ENCODE measurements around the gene RASA3. TPM values are rescaled to one million over a fixed set of nuclear protein-coding genes. Genes with fewer than 3 reads are reported as not detected.

Gene RASA3
- total RNA-seq, 2 donors from 2014 or later, result 6.3 to 12.0 TPM

DNA sequence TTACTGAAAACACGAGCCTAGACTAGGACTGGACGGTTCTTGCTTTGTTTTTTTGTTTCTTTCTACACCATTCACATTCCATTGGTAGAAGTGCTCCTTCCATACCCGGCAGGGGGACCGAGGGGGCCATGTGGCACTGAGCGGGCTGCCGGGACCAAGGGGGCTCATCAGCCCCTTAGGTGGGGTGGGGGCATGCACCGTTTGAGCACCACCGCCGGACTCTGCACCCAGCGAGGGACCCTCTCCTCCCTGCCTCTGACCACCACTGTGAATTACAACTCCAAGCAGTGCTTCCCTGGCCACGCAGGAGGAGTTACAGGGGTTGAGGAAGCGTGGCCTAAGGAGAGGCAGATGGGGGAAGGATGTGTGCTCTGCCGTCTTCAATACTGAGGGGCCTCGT lies 31.6 kb upstream of the RASA3 start:
- Mint-ChIP-seq H3K27ac (no peak overlapping the region), H3K27me3 (ENCODE audit: insufficient read depth) (peaks cover 29% of the 10 kb centered on the region), H3K9me3 (no peaks in the 10 kb centered on the region), H3K36me3 (ENCODE audit: low read depth) (no peaks in the 10 kb centered on the region), H3K4me1 (peaks cover 14% of the 10 kb centered on the region), H3K4me3 (no peak overlapping the region)
- H3K9ac ChIP-seq (ENCODE audit: extremely low read depth, low read length, poor library complexity, severe bottlenecking), result no peak overlapping the region
- H3K4me3 ChIP-seq (ENCODE audit: low read length), result no peak overlapping the region
- no peak for DNase-seq
- H3K27ac ChIP-seq (ENCODE audit: low read depth, low read length), result no peak overlapping the region
- WGBS, 2 experiments (ENCODE audit: insufficient coverage in 1 of 2, insufficient read length in 1 of 2), result 90 to 96% methylated on average over 6 to 14 of the region's 14 CpGs
- H3K36me3 ChIP-seq (ENCODE audit: control insufficient read depth, insufficient read depth, low read length), result no peaks in the 10 kb centered on the region
- TF ChIP-seq, protein P1, sequence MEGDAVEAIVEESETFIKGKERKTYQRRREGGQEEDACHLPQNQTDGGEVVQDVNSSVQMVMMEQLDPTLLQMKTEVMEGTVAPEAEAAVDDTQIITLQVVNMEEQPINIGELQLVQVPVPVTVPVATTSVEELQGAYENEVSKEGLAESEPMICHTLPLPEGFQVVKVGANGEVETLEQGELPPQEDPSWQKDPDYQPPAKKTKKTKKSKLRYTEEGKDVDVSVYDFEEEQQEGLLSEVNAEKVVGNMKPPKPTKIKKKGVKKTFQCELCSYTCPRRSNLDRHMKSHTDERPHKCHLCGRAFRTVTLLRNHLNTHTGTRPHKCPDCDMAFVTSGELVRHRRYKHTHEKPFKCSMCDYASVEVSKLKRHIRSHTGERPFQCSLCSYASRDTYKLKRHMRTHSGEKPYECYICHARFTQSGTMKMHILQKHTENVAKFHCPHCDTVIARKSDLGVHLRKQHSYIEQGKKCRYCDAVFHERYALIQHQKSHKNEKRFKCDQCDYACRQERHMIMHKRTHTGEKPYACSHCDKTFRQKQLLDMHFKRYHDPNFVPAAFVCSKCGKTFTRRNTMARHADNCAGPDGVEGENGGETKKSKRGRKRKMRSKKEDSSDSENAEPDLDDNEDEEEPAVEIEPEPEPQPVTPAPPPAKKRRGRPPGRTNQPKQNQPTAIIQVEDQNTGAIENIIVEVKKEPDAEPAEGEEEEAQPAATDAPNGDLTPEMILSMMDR (conservative IDR thresholded peaks at IDR 0.05), result no peak
- no peaks in the 10 kb centered on the region for H3K4me1 ChIP-seq (ENCODE audit: control insufficient read depth, insufficient read depth, low read length)
- H3K9me3 ChIP-seq (ENCODE audit: control insufficient read depth, low read length), result no peaks in the 10 kb centered on the region
- H3K27me3 ChIP-seq (ENCODE audit: control insufficient read depth, insufficient read depth, low read length, poor library complexity, severe bottlenecking), result no peaks in the 10 kb centered on the region

DNA sequence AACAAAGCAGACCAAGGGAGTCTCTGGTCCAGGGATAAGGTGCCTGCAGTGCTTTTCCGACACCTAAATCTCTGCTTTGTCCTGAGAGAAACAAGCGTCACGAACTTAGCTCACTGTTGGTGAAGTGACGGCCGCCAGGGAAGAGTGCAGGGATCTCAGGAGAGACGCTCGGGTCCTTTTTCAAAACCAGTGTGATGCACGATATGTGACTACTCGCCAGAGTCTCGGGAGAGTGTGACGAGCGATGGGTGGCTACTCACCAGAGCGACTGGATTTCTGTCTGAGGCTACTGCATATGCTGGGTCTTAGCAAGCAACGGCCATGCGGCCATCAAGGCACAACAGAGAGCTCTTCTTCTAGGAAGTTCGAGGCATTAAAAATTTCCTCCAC lies 30.1 kb upstream of the RASA3 start:
- no peaks in the 10 kb centered on the region for H3K36me3 Mint-ChIP-seq (ENCODE audit: low read depth)
- H3K4me3 ChIP-seq (ENCODE audit: low read length), result no peak overlapping the region
- H3K9ac ChIP-seq (ENCODE audit: extremely low read depth, low read length, poor library complexity, severe bottlenecking), result no peak overlapping the region
- no peaks in the 10 kb centered on the region for H3K4me1 ChIP-seq (ENCODE audit: control insufficient read depth, insufficient read depth, low read length)
- no peak overlapping the region for H3K27ac Mint-ChIP-seq
- WGBS, 2 experiments (ENCODE audit: insufficient coverage in 1 of 2, insufficient read length in 1 of 2), result 87 to 93% methylated on average over 16 of the region's 16 CpGs
- no peaks in the 10 kb centered on the region for H3K27me3 ChIP-seq (ENCODE audit: control insufficient read depth, insufficient read depth, low read length, poor library complexity, severe bottlenecking)
- no peaks in the 10 kb centered on the region for H3K36me3 ChIP-seq (ENCODE audit: control insufficient read depth, insufficient read depth, low read length)
- H3K9me3 ChIP-seq (ENCODE audit: control insufficient read depth, low read length), result no peaks in the 10 kb centered on the region
- DNase-seq, result no peak
- H3K9me3 Mint-ChIP-seq, result no peaks in the 10 kb centered on the region
- H3K4me1 Mint-ChIP-seq, result peaks cover 14% of the 10 kb centered on the region
- no peak overlapping the region for H3K4me3 Mint-ChIP-seq
- H3K27me3 Mint-ChIP-seq (ENCODE audit: insufficient read depth), result peaks cover 29% of the 10 kb centered on the region
- TF ChIP-seq, protein P1 (conservative IDR thresholded peaks at IDR 0.05), result no peak
- no peak overlapping the region for H3K27ac ChIP-seq (ENCODE audit: low read depth, low read length)

DNA sequence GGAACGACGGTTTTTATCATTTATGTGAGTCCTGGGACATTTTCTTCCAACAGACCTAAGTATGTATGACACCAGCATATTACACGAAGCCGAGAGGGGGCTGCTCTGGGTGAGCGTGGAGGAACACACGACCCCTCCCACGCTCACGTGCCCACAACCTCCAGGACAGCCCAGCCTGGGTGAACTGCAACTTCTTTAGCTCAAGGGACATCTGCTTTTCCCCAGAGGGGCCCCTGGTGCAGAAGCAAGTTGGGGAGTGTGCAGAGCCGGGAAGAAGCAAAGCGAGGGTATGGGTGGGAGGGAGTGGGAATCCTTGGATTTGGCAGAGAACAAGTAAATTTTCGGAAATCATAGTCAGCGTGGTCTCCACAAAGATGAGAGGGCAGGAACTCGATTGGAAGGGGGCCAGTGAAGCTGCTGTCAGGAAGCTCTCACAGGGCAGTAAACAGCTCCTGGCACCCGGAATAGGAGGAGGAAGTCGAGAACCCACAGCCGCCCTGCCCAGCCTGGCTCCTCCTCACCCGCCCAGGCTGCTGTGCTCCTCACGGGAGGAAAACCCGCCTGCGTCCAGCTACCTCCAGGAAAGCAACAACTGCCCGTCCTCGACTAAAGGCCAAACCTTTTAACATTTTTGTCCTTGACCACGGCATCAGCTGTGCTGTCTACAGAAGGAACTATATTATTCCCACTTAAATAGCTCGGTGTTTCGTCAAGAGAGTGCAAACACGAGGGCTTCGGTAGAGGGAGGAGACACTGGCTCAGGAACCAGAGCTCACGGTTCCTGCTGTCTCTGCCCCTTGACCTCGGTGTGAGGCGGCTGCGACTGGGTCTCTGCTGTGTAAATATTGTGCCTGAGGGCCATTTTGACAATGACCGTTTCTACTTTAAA lies 29.5 kb upstream of the RASA3 start:
- Histone ChIP-seq H3K9me3 (ENCODE audit: control insufficient read depth, low read length) (no peaks in the 10 kb centered on the region), H3K9ac (ENCODE audit: extremely low read depth, low read length, poor library complexity, severe bottlenecking) (no peak overlapping the region), H3K36me3 (ENCODE audit: control insufficient read depth, insufficient read depth, low read length) (no peaks in the 10 kb centered on the region), H3K27me3 (ENCODE audit: control insufficient read depth, insufficient read depth, low read length, poor library complexity, severe bottlenecking) (no peaks in the 10 kb centered on the region), H3K27ac (ENCODE audit: low read depth, low read length) (no peak overlapping the region), H3K4me3 (ENCODE audit: low read length) (no peak overlapping the region), H3K4me1 (ENCODE audit: control insufficient read depth, insufficient read depth, low read length) (no peaks in the 10 kb centered on the region)
- Mint-ChIP-seq H3K4me3 (no peak overlapping the region), H3K27me3 (ENCODE audit: insufficient read depth) (peaks cover 26% of the 10 kb centered on the region), H3K4me1 (peaks cover 14% of the 10 kb centered on the region), H3K27ac (no peak overlapping the region), H3K9me3 (no peaks in the 10 kb centered on the region), H3K36me3 (ENCODE audit: low read depth) (no peaks in the 10 kb centered on the region)
- WGBS, 2 experiments (ENCODE audit: insufficient coverage in 1 of 2, insufficient read length in 1 of 2), result 82 to 89% methylated on average over 26 to 32 of the region's 32 CpGs
- no peak for DNase-seq
- TF ChIP-seq, protein P1 (conservative IDR thresholded peaks at IDR 0.05), result no peak
